ENCODE data around the gene PICK1. TPM values are rescaled to one million over a fixed set of nuclear protein-coding genes. Genes with fewer than 3 reads are reported as not detected.

Gene PICK1
- total and polyA plus RNA-seq, 2 of the 13 experiments (the other 11 are each of a cell fraction or from before 2014, with no cell fraction given): 19.3 to 25.3 TPM

- TF ChIP-seq ZGPAT (CRISPR knock-in tag; IDR thresholded peaks at IDR 0.05): peak; percentile 81
- TF ChIP-seq ZNF276 (CRISPR knock-in tag; IDR thresholded peaks at IDR 0.05; ENCODE audit: low read depth): no peak
- TF ChIP-seq ZBTB1 (CRISPR knock-in tag; IDR thresholded peaks at IDR 0.05; ENCODE audit: borderline replicate concordance): no peak
- TF ChIP-seq MTA3 (CRISPR knock-in tag; IDR thresholded peaks at IDR 0.05): no peak
- TF ChIP-seq POGZ (CRISPR knock-in tag; IDR thresholded peaks at IDR 0.05): no peak
- TF ChIP-seq ZNF484 (CRISPR knock-in tag; IDR thresholded peaks at IDR 0.05; ENCODE audit: borderline replicate concordance, low read depth): no peak
Measured at GRCh38 chr22:38107692-38108515, 50.7 kb downstream of the PICK1 start (continued).

DNA sequence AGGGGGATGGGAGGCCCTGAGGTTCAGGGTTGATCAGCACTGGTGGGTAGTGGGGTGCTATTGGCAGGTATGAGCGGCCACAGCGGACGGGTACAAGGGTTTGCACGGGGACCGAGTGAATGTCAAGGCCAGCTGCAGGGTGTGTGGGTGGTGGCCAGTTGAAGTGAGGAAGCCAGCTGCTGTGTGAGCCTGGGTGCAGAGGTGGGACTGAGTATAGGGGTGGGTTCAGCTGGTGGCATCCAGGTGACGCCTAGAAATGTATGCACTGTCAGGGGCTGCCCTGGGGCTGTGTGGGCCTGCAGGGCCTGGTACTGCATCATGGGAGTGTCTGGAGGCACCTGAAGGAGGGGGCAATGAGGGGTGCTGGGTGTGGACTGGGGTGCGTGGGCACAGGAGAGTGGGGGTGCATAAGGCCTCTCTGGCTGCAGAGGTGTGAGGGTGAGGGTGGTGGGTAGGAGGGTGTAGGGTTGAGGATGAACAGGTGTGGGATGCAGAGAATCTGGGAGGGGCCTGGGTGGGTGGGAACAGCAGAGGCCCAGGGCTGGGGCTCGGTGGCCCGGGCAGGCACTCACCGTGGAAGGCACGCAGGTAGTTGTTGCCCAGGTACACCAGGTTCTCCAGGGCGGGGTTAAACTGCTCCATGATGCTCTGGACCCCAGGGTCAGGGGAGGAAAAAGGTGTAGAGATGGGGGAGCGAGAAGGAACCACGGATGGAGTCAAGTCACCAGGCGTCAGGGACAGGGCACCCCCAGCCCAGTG is 51.5 kb downstream of the PICK1 start:
- Histone ChIP-seq H3K36me3 (replicated peaks in 1 of 2; ENCODE audit: control insufficient read depth in 1 of 2, insufficient read depth in 2 of 2, low read length in 2 of 2) (peaks cover 0 to 15% of the 10 kb centered on the region in 2 experiments; a peak in 1 of 5 replicates), H3K4me2 (ENCODE audit: low read depth, low read length) (peak overlapping the region; percentile 43), H3K27me3 (ENCODE audit: control insufficient read depth in 1 of 2, insufficient read depth in 2 of 2, low read length in 2 of 2) (no peaks in the 10 kb centered on the region), H3K4me3 (replicated peaks in 1 of 3; ENCODE audit: insufficient read depth in 1 of 3, low read depth in 2 of 3, low read length in 3 of 3) (peak overlapping the region in 1 of 3 experiments; percentile 47; a peak in 1 of 6 replicates), H3K27ac (ENCODE audit: extremely low read length, insufficient read depth, low read length) (peak overlapping the region; percentile 72), H2AFZ (ENCODE audit: low read length) (no peak overlapping the region), H4K20me1 (ENCODE audit: insufficient read depth, low read length) (no peaks in the 10 kb centered on the region; the same call in 1 of the 2 replicates), H3K9me3 (ENCODE audit: low read length) (no peaks in the 10 kb centered on the region), H3K9ac (ENCODE audit: insufficient read depth, low read depth, low read length) (no peak overlapping the region; the same call in 1 of the 2 replicates), H3K79me2 (ENCODE audit: insufficient read depth, low read length) (peaks cover 3% of the 10 kb centered on the region), H3K4me1 (ENCODE audit: insufficient read depth, low read length) (peaks cover 72% of the 10 kb centered on the region)
- in situ Hi-C loops (cut with HindIII; ENCODE audit: extremely low pct_ligation_motif_present, low pct_unique_long_range_greater_than_20kb): no loop called here
- POLR2A ChIA-PET: interaction anchor here (0.5 to 6.1 kb wide), 2 partner anchors 71 to 87 kb away, joined by 6 to 60 read pairs; partner anchors contain the start of gene PLA2G6
- intact Hi-C loops (cut with micrococcal nuclease; ENCODE audit: unreplicated experiment): no loop called here
- 52% methylated on average over 13 of the region's 15 CpGs for WGBS (ENCODE audit: low lambda C conversion rate)
- CTCF ChIA-PET (ENCODE audit: low intra/inter-chr PET ratio, low total read pairs): no interaction called here
- no peak for DNase-seq (ENCODE audit: low spot score)
- no TSS peak for BruUV-seq (replicated peaks)
- FAIRE-seq: no peak
- peak; percentile 22 for ATAC-seq
- TF ChIP-seq MAZ (IDR thresholded peaks at IDR 0.05; ENCODE audit: borderline replicate concordance, low read depth, low read length) (no peak), MAZ (CRISPR knock-in tag; IDR thresholded peaks at IDR 0.05; ENCODE audit: low read depth) (no peak), ZNF468 (CRISPR knock-in tag; IDR thresholded peaks at IDR 0.05) (no peak), YEATS4 (CRISPR knock-in tag; IDR thresholded peaks at IDR 0.05; ENCODE audit: borderline replicate concordance) (no peak), ZNF431 (CRISPR knock-in tag; IDR thresholded peaks at IDR 0.05; ENCODE audit: borderline replicate concordance, low read depth) (no peak)
- TF ChIP-seq, protein P1, sequence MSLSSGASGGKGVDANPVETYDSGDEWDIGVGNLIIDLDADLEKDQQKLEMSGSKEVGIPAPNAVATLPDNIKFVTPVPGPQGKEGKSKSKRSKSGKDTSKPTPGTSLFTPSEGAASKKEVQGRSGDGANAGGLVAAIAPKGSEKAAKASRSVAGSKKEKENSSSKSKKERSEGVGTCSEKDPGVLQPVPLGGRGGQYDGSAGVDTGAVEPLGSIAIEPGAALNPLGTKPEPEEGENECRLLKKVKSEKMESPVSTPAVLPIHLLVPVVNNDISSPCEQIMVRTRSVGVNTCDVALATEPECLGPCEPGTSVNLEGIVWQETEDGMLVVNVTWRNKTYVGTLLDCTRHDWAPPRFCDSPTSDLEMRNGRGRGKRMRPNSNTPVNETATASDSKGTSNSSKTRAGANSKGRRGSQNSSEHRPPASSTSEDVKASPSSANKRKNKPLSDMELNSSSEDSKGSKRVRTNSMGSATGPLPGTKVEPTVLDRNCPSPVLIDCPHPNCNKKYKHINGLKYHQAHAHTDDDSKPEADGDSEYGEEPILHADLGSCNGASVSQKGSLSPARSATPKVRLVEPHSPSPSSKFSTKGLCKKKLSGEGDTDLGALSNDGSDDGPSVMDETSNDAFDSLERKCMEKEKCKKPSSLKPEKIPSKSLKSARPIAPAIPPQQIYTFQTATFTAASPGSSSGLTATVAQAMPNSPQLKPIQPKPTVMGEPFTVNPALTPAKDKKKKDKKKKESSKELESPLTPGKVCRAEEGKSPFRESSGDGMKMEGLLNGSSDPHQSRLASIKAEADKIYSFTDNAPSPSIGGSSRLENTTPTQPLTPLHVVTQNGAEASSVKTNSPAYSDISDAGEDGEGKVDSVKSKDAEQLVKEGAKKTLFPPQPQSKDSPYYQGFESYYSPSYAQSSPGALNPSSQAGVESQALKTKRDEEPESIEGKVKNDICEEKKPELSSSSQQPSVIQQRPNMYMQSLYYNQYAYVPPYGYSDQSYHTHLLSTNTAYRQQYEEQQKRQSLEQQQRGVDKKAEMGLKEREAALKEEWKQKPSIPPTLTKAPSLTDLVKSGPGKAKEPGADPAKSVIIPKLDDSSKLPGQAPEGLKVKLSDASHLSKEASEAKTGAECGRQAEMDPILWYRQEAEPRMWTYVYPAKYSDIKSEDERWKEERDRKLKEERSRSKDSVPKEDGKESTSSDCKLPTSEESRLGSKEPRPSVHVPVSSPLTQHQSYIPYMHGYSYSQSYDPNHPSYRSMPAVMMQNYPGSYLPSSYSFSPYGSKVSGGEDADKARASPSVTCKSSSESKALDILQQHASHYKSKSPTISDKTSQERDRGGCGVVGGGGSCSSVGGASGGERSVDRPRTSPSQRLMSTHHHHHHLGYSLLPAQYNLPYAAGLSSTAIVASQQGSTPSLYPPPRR (CRISPR knock-in tag; IDR thresholded peaks at IDR 0.05; ENCODE audit: borderline replicate concordance): no peak

Measured in HepG2 (cell line).